Ascending aorta (tissue), 2 donors: ENCODE data around the gene MARK3. TPM values are rescaled to one million over a fixed set of nuclear protein-coding genes. Genes with fewer than 3 reads are reported as not detected.

Experiments
- DNase-seq, 2 donors: peaks; one replicate each; pipeline ENCODE4 v3.0.0-alpha.2; 2019; ENCODE audit warnings: low spot score in 2 of 2
- H3K27ac ChIP-seq, 2 donors: fragments of 200-600 bp; sonication (generic); one replicate each; pipeline ENCODE4 v1.5.1; 2016 to 2017; ENCODE audit warnings: mild to moderate bottlenecking in 1 of 2
- H3K27me3 ChIP-seq: fragments of 200-600 bp; sonication (generic); one replicate; pipeline ENCODE4 v1.5.1; 2017
- H3K36me3 ChIP-seq, 2 donors: fragments of 200-600 bp; sonication (generic); one replicate each; pipeline ENCODE4 v1.5.1; 2016
- H3K4me1 ChIP-seq, 2 donors: fragments of 200-600 bp; sonication (generic); one replicate each; pipeline ENCODE4 v1.5.1; 2016 to 2017; ENCODE audit warnings: mild to moderate bottlenecking in 1 of 2
- H3K4me3 ChIP-seq, 2 donors: fragments of 200-600 bp; sonication (generic); one replicate each; pipeline ENCODE4 v1.5.1; 2016 to 2017; ENCODE audit warnings: mild to moderate bottlenecking in 1 of 2
- H3K9me3 ChIP-seq, 2 donors: fragments of 200-600 bp; sonication (generic); one replicate each; pipeline ENCODE4 v1.5.1; 2016
- CTCF ChIP-seq, 3 experiments: fragments of 200-600 bp in 2 of 3; fragments of 450-650 bp in 1 of 3; sonication (generic) in 2 of 3; IDR thresholded peaks; one replicate each; pipeline ENCODE4 v1.5.1; 2016 to 2019; ENCODE audit warnings: antibody characterized with exemption in 3 of 3, mild to moderate bottlenecking in 1 of 3, moderate library complexity in 1 of 3
- intact Hi-C: fragments of 100-400 bp; cut with DNase I; formaldehyde crosslinking; loops from one replicate; pipeline ENCODE4 v1.15.1; 2023
- total RNA-seq: library from RNA; depleted of rRNA; stranded (reverse); fragments of >200 nt; gene quantifications from one replicate; pipeline ENCODE4 v1.1.0, GENCODE V29; 2016

MARK3 gene
- total RNA-seq, 1 donor from 2014 or later, result 78.1 TPM

- DNase-seq, result no peak
- Histone ChIP-seq H3K4me1 (no peaks in the 10 kb centered on the region), H3K9me3 (no peaks in the 10 kb centered on the region), H3K27me3 (no peaks in the 10 kb centered on the region), H3K36me3 (peaks cover 6% of the 10 kb centered on the region in 2 donors), H3K4me3 (no peak overlapping the region), H3K27ac (no peak overlapping the region)
- TF ChIP-seq CTCF (IDR thresholded peaks at IDR 0.05), result no peak
- intact Hi-C loops, result no loop called here
Observed at GRCh38 chr14:103456167-103456835, 71.1 kb downstream of the MARK3 start.

- no peak for TF ChIP-seq CTCF (IDR thresholded peaks at IDR 0.05)
- DNase-seq, result no peak
- Histone ChIP-seq H3K9me3 (no peaks in the 10 kb centered on the region), H3K36me3 (peaks cover 30 to 34% of the 10 kb centered on the region in 2 donors), H3K4me1 (no peaks in the 10 kb centered on the region), H3K27me3 (no peaks in the 10 kb centered on the region), H3K27ac (no peak overlapping the region), H3K4me3 (no peak overlapping the region)
- intact Hi-C loops, result no loop called here
Observed at GRCh38 chr14:103460415-103460814, 75.2 kb downstream of the MARK3 start.

- intact Hi-C loops, result no loop called here
- peaks cover 42 to 49% of the 10 kb centered on the region in 2 donors for H3K36me3 ChIP-seq
- H3K27ac ChIP-seq, result no peak overlapping the region
- no peak for DNase-seq
- no peak overlapping the region for H3K4me3 ChIP-seq
- H3K4me1 ChIP-seq, result no peaks in the 10 kb centered on the region
- no peak for TF ChIP-seq CTCF (IDR thresholded peaks at IDR 0.05)
- H3K9me3 ChIP-seq, result no peaks in the 10 kb centered on the region
- H3K27me3 ChIP-seq, result no peaks in the 10 kb centered on the region
Observed at GRCh38 chr14:103463149-103463548, 77.9 kb downstream of the MARK3 start.

- Histone ChIP-seq H3K27me3 (no peaks in the 10 kb centered on the region), H3K4me3 (no peak overlapping the region), H3K4me1 (no peaks in the 10 kb centered on the region), H3K36me3 (peaks cover 49 to 55% of the 10 kb centered on the region in 2 donors), H3K27ac (no peak overlapping the region), H3K9me3 (no peaks in the 10 kb centered on the region)
- intact Hi-C loops, result no loop called here
- no peak for DNase-seq
- no peak for TF ChIP-seq CTCF (IDR thresholded peaks at IDR 0.05)
Observed at GRCh38 chr14:103463851-103464250, 78.6 kb downstream of the MARK3 start.

- Histone ChIP-seq H3K27ac (no peak overlapping the region), H3K27me3 (no peaks in the 10 kb centered on the region), H3K9me3 (no peaks in the 10 kb centered on the region), H3K4me1 (no peaks in the 10 kb centered on the region), H3K4me3 (no peak overlapping the region), H3K36me3 (peaks cover 66 to 72% of the 10 kb centered on the region in 2 donors)
- intact Hi-C loops, result no loop called here
- DNase-seq, result no peak
- no peak for TF ChIP-seq CTCF (IDR thresholded peaks at IDR 0.05)
Observed at GRCh38 chr14:103472939-103473338, 87.7 kb downstream of the MARK3 start.

GRCh38 chr14:103474893-103475292 is 89.7 kb downstream of the MARK3 start:
- Histone ChIP-seq H3K9me3 (no peaks in the 10 kb centered on the region), H3K4me1 (no peaks in the 10 kb centered on the region), H3K27me3 (no peaks in the 10 kb centered on the region), H3K36me3 (peaks cover 55 to 56% of the 10 kb centered on the region in 2 donors), H3K4me3 (no peak overlapping the region), H3K27ac (no peak overlapping the region)
- intact Hi-C loops, result no loop called here
- no peak for DNase-seq
- no peak for TF ChIP-seq CTCF (IDR thresholded peaks at IDR 0.05)
